HG03571 (cell line): ENCODE data around the gene FCGR3B.
A peak's percentile ranks its signal among the peaks of the same experiment; 100 is the strongest.
"Not testable (repeated sequence)": the region's sequence is repeated elsewhere in the genome, so short reads cannot be mapped to it uniquely, and the experiment has no call there.

Source experiments
- ATAC-seq: cut with Tn5 transposase; IDR thresholded peaks from one replicate; pipeline ENCODE4 v1.9.1; 2021; ENCODE audit not compliant: unreplicated experiment

The FCGR3B gene

DNA sequence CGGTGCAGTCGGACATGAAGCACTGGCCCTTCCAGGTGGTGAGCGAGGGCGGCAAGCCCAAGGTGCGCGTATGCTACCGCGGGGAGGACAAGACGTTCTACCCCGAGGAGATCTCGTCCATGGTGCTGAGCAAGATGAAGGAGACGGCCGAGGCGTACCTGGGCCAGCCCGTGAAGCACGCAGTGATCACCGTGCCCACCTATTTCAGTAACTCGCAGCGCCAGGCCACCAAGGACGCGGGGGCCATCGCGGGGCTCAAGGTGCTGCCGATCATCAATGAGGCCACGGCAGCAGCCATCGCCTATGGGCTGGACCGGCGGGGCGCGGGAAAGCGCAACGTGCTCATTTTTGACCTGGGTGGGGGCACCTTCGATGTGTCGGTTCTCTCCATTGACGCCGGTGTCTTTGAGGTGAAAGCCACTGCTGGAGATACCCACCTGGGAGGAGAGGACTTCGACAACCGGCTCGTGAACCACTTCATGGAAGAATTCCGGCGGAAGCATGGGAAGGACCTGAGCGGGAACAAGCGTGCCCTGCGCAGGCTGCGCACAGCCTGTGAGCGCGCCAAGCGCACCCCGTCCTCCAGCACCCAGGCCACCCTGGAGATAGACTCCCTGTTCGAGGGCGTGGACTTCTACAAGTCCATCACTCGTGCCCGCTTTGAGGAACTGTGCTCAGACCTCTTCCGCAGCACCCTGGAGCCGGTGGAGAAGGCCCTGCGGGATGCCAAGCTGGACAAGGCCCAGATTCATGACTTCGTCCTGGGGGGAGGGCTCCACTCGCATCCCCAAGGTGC, 24.2 kb downstream of the FCGR3B start:
- not testable (repeated sequence) for ATAC-seq

DNA sequence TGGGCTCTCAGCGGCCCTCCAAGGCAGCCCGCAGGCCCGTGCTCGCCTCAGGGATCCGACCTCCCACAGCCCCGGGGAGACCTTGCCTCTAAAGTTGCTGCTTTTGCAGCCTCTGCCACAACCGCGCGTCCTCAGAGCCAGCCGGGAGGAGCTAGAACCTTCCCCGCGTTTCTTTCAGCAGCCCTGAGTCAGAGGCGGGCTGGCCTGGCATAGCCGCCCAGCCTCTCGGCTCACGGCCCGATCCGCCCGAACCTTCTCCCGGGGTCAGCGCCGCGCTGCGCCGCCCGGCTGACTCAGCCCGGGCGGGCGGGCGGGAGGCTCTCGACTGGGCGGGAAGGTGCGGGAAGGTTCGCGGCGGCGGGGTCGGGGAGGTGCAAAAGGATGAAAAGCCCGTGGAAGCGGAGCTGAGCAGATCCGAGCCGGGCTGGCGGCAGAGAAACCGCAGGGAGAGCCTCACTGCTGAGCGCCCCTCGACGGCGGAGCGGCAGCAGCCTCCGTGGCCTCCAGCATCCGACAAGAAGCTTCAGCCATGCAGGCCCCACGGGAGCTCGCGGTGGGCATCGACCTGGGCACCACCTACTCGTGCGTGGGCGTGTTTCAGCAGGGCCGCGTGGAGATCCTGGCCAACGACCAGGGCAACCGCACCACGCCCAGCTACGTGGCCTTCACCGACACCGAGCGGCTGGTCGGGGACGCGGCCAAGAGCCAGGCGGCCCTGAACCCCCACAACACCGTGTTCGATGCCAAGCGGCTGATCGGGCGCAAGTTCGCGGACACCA, 25.0 kb downstream of the FCGR3B start:
- not testable (repeated sequence) for ATAC-seq

DNA sequence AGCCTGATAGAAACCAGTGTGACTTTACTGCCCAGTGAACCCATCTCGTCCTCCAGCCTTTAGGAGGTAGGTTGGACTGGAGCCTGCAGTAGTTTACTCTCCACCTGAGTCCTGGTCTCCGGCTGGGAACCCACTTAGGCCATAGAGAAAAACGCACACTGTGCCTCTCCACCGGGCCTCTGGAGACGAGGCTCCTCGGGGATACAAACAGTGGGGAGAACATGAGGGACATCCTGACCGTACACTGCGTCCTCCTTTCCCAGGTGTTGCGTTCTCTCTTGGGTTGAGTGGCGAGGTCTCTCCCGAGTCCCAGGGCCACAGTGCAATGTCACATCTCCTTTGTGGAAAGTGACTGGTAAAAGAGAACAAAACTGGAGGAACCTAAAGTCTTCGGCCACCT, 26.0 kb downstream of the FCGR3B start:
- ATAC-seq = not testable (repeated sequence)

DNA sequence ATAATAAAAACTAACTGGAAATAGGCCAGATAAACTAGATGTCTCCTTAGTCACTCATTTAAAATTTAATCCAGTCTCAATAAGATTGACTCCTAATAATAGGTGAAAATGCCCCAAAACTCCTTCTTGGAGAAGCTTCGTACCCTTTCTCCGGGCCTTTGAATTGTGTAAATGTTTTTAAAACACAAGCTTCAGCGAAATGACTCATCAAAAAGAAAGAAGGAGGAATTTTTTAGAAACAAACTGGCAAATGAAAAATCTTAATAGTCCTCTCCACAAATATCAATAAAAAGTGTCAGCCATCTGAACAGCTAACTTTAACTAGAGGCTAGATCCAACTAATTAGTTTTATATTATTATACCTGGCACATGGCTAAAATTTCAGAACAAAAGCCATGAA, 33.9 kb downstream of the FCGR3B start:
- not testable (repeated sequence) for ATAC-seq

DNA sequence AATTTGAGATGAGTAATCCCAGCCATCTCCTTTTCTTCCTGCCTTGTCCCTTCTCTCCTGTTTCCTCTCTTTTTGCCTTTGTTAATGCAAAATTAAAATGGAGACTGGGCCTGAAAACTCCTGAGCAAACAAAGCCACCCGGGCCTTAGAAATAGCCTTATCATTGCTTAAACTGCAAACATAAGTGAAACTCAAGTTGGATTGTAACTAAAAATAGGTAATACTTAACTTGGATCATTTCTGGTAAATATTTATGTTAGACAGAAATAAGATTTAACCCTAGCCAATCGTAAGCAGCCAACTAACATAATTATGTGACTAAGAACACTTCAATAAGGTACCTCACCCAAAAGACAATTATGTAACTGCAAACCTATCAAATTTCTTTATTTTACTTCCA, 35.4 kb downstream of the FCGR3B start:
- not testable (repeated sequence) for ATAC-seq

DNA sequence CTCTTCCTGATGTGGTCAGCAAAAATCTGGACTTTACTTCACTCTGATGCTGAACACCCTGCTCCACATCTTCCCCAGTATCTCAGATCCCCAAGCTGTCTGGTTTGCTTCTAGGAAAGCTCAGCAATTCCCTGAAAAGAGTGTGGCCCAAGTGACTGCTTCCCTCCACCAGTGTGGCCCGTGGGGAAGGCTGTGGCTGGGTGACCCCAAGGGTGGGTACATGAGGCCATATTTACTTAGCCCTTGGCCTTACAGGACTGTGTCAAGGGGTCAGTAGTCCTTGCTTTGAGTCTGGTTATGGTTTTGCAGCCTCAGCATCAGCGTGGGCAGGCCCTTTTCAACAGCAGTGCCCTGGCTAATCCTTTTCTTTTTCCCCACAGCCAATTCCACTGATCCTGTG, 35.8 kb downstream of the FCGR3B start:
- ATAC-seq = not testable (repeated sequence)

DNA sequence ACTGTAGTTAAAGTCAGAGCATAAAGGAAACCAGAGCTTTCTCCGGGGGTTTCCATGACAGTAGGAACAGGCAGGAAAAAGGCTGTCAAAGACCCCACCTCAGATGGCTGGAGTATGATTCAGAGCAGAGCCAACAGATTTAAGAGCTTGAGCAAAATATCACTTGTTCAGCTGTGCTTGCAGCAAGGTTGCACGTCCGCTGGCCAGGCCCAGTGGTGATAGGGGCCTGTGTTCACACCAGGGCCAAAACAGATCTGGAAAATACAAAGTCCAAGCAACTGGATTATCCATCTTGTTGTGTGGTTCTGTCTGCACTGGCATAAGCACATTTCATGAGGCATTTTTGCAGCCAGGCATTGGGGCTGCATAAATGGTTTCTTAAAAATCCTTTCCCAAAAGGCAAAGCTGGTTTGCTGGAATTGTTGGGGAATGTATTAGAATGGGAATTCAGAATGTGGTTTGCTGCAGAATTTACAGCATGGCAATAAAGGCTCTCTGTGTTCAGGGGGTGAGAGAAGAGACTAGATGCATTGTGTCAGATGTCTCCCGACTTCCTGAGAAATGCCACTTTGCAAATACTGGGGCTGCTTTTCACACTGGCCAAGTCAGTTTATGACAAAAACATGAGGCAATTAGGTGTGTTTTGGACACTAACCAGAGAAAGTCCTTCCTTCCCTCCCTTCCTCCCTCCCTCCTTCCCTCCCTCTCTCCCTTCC, 36.5 kb downstream of the FCGR3B start:
- not testable (repeated sequence) for ATAC-seq

DNA sequence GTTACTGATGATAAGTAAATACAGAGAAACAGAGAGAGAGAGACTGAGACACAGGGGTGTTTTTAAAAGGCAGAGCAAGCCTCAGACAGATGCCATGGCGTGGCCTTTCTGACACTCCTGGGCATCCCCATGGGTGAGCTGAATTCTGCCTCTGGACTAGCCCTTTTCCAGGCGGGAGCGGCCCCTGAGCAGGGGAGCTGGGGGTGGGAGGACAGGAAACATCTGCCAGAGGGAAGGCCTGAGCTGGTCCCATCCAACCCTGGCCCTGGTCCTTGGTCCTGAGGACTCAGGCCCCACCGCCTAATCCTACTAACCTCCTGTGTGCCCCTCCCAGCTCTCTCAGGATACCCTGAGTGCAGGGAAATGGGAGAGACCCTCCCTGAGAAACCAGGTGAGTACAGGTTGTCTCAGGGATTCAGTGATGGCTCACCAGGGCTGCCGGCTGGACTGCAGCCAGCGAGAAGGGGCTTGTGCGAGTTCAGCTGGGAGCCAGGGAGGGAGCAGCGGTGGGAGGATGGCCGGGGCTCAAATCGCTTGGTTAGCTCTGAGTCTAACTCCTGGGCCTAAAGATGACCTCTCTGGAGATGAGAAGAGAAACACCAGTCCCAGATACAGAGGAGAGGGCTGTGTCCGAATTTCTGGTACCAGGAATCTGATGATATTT, 37.8 kb downstream of the FCGR3B start:
- ATAC-seq = not testable (repeated sequence)

DNA sequence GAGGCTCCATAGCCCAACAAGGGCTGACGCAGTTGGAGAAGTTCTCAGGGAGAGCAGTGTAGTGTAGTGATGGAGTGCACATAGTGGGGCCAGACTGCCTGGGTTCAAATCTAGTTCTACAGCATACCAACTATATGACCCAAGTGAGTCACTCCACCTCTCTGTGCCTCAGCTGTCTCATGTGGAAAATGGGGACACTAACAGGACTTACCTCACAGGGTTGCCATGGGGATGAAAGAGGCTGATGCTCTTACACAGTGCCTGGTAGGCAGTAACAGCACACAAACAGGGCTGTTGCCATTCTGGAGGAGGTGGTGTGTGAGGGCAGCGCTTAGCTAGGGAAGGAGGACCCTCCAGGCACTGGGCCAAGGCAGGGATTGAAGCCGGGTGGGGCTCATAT, 38.4 kb downstream of the FCGR3B start:
- ATAC-seq = not testable (repeated sequence)

DNA sequence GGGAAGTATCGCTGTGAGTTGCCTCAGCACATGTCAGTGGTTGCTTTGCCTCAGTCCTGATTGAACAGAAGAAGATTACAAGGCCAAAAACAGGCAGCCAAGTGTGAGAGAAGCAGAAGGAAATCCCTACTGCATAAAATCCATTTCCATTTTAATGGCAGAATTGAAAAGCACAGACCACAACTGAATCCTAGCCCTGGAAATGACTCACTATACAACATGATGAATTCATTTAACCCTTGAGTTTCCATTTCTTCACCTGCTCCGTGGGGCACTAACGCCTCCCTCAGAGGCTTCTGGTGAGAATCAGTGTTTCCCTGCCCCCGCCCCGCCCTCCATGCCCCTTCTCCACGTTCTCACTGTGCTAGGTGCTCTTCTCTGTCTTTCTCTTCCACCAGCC, 41.1 kb downstream of the FCGR3B start:
- not testable (repeated sequence) for ATAC-seq

DNA sequence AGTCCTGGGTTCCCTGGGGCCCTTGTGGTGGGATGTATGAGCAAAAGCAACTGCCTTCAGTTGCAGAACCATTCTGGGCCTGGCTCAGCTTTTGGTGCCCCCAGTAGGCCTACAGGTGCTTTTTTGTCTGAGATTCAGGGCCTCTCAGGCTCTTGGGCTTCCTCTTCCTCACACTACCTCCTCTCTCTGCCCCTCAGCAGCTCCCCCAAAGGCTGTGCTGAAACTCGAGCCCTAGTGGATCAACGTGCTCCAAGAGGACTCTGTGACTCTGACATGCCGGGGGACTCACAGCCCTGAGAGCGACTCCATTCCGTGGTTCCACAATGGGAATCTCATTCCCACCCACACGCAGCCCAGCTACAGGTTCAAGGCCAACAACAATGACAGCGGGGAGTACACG, 41.6 kb downstream of the FCGR3B start:
- not testable (repeated sequence) for ATAC-seq

DNA sequence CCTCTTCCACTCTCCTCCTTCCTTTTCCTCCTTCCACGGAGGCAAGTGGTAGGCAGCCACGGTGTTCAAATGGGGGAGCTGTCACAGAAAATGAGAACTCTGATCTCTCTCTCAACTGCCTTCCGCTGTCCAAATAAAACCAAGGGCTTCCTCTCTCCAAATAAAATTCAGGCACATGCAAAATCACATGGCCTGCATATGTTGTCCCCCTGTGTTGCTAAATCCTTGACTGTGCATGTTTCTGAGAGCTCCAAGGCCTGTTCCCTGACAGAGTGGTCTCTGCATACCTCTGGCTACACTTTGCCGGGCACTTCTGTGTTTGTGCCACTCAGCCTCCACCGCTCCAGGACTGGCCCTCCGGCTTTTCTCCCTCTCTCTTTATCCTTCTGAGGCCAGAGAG, 42.4 kb downstream of the FCGR3B start:
- ATAC-seq = not testable (repeated sequence)

DNA sequence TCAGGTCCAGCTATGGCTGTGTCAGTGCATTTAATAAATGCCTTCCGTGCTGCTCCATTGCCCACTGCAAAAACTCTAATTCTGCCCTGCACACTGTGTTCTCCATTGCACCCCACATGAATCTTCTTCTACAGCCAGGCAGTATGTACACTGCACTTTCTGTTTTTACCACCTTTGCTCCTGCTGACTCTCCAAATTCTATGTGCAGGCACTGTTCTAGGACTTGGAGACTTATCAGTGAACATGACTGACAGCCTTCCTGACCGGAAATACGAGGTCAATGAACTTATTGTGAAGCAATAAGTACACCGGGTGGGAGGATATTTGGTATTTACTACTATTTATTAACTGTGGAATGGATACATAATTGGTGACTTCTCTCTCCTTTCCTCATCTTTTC, 48.1 kb downstream of the FCGR3B start:
- not testable (repeated sequence) for ATAC-seq

DNA sequence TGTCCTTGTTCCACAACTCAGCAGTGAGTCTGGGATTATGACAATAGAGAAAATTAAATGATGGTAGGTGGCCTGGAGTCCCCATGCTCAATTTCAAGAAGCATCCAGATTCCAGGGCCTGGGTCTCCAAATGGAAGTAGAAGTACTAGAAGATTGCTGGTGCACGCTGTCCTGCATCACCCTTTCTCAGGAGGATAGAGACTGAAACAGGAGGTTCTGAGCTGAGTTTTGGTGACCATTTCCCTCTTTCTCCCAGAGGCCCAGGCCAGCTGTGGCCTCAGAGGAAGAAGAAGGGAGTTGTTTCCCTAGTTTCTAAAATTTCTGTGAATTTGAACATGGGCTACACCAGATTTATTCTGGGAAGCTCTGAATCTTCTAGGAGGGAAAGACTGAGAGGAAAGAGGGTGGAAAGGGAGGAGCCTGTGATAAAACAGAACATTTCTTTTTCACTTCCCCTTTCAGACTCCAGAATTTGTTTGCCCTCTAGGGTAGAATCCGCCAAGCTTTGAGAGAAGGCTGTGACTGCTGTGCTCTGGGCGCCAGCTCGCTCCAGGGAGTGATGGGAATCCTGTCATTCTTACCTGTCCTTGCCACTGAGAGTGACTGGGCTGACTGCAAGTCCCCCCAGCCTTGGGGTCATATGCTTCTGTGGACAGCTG, 50.0 kb downstream of the FCGR3B start:
- ATAC-seq = peak; percentile 61

DNA sequence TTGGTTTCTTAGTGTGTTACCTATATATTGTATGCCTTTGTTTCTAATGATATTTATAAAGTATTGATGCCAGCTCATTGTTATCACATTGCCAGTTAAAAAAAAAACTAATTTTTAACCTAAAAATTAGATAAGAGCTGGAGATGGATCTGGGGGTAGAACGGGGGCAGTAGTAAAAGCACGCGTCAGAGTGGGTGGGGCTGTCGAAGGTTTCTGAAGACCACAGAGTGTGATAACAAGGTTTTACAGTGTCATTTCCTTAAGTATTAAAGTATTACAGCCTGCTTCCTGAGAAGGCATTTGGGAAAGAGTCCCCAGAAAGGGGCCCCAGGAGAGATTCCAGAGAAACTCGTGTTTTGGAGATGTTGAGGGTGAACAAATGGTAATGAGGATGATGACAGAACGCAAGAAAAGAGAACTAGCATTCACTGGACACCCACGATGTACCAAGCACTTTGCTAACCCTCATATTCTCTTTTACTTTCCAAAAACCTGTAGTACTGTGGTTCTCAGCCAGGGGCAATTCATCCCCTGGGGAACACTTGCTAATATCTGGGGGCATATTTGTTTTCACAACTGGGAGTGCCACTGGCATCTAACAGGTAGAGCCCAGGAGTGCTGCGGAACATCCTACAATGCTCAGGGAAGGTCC, 51.0 kb downstream of the FCGR3B start:
- ATAC-seq = not testable (repeated sequence)

DNA sequence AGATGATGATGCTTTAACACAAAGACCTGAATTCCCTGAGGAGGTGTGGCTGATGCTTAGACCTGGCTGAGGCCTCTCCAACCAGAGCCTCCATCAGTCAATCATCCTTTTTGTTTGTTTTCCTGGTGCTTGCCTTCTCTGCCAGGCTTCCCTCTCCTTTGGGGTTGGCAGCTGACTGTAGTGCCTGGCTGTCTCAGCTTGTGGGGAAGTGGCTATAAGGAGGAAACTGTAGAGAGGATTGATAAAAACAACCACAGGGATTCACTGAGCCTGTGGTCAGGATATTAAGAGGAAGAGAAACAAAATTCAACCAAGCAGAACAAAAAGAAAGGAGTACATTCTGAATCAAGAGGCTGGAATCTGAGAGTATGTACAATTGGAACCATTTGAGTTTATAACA, 54.3 kb downstream of the FCGR3B start:
- ATAC-seq = not testable (repeated sequence)
